Omental fat pad (tissue), 4 donors: ENCODE data around the gene PRKCE. TPM values are rescaled to one million over a fixed set of nuclear protein-coding genes. Genes with fewer than 3 reads are reported as not detected.

Experiments used
- ATAC-seq: fragments of 150-250 bp; one replicate; pipeline ENCODE4 v1.9.1; 2016; ENCODE audit warnings: mild to moderate bottlenecking, moderate library complexity; ENCODE audit not compliant: low FRiP score
- DNase-seq: peaks from one replicate; pipeline ENCODE4 v3.0.0-alpha.2; 2019; ENCODE audit warnings: low spot score
- total RNA-seq, 4 donors: library from RNA; depleted of rRNA; stranded (reverse); fragments of >200 nt; gene quantifications; one replicate each; pipeline ENCODE4 v1.1.0, GENCODE V29; 2016
- TF ChIP-seq, protein P1 (sequence below), 3 donors: fragments of 450-650 bp; IDR thresholded peaks; one replicate each; pipeline ENCODE4 v1.5.1; 2016 to 2017; ENCODE audit warnings: antibody characterized with exemption in 3 of 3, mild to moderate bottlenecking in 3 of 3, moderate library complexity in 2 of 3

Gene PRKCE
- total RNA-seq, 4 donors from 2014 or later: 8.8 to 24.3 (median 14.0) TPM

DNA sequence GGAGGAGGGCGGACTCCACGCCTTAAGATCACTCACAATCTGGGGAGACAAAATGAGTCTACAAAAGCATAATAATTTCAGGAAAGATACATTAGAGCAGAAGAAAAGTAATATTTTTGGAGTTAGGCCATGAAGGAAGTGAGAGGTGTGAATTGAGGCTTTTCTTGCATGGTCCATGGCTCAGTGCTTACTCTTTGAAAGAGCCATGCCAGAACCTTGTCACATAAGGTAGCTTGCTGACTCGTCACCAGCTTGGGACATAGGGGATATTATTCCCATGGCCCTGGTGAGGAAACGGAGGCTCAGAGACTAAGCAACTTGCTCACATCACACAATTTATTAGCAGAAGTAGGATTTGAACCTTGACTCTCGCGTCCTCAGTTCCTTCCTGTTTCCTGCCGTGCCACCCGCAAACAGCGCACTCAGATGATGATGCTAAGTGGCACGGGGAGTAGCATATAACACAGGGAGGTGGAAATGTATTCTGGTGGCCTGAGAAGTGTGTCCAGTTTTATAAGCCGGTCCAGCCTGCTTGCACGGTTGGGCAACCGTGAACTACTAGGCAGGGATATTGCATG, 333.5 kb downstream of the PRKCE start:
- ATAC-seq: no peak
- no peak for DNase-seq
- TF ChIP-seq, protein P1, sequence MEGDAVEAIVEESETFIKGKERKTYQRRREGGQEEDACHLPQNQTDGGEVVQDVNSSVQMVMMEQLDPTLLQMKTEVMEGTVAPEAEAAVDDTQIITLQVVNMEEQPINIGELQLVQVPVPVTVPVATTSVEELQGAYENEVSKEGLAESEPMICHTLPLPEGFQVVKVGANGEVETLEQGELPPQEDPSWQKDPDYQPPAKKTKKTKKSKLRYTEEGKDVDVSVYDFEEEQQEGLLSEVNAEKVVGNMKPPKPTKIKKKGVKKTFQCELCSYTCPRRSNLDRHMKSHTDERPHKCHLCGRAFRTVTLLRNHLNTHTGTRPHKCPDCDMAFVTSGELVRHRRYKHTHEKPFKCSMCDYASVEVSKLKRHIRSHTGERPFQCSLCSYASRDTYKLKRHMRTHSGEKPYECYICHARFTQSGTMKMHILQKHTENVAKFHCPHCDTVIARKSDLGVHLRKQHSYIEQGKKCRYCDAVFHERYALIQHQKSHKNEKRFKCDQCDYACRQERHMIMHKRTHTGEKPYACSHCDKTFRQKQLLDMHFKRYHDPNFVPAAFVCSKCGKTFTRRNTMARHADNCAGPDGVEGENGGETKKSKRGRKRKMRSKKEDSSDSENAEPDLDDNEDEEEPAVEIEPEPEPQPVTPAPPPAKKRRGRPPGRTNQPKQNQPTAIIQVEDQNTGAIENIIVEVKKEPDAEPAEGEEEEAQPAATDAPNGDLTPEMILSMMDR (IDR thresholded peaks at IDR 0.05): no peak

DNA sequence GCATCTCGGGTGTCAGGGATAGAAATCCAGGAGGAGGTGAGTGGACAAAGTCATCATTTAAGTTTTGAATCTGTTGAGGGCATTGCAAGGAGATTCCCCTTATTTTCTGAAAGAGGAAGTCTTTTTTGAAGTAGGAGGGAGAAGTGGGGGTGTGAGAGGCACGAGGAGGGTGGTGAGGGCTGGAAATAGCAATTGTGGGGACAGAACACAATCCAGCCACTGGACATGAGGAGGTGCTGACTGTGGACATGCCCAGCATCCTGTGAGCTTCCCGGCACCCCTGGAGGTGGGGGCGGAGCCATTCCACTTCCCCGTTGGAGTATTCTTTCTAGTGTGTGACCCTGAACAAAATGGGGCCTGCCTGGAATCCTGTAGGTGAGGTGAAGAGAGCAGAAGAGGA, 335.0 kb downstream of the PRKCE start:
- no peak for DNase-seq
- no peak for ATAC-seq
- TF ChIP-seq, protein P1 (IDR thresholded peaks at IDR 0.05): no peak

DNA sequence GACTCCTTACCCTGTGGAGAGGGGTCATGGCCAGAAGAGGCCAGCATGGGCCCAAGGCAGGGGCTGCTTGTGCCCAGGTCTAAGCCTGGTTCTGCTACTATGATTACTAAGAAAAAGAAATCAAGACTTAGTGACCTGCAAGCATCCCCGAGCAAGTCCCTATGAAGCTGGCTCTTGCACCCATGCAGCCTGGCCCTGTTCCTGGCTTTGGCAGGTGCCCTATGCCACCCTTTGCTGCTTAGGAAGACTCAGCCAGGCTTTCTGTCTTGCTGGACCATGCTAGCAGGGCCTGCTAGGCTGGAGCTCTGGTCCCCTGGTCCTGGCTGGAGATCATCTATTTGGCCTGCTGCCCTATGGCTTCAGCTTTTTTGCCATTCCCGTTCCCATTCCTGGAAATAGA, 336.4 kb downstream of the PRKCE start:
- ATAC-seq (no peak), DNase-seq (no peak)
- TF ChIP-seq, protein P1 (IDR thresholded peaks at IDR 0.05): no peak

DNA sequence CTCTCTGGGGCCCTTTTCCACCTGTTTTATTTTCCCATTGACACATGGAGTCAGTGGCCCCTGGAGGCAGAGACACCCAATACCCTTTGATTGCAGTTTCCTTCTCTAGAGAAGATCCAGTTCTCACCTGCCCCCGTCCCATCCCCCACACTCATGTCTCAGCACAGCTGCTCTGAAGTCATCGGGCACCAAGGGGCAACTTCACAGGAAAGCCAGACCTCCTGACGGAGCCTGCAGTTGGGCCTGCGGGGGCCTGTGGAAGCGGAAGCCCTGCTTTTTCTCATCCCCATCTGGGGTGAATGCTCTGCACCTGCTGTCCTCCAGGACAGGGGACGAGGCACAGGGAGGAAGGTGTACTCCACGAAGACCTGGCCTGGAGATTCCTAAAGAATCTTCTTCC, 337.4 kb downstream of the PRKCE start:
- ATAC-seq (no peak), DNase-seq (no peak)
- TF ChIP-seq, protein P1 (IDR thresholded peaks at IDR 0.05): no peak

- no peak for DNase-seq
- ATAC-seq: no peak
- TF ChIP-seq, protein P1 (IDR thresholded peaks at IDR 0.05): no peak
Measured at GRCh38 chr2:45990131-45990530, 338.7 kb downstream of the PRKCE start.

GRCh38 chr2:45992021-45992740, 340.7 kb downstream of the PRKCE start:
- ATAC-seq: peak; percentile 86
- TF ChIP-seq, protein P1 (IDR thresholded peaks at IDR 0.05): no peak
- DNase-seq: no peak
